Subcutaneous adipose tissue (tissue), 4 donors: ENCODE results near the gene ZBTB7C. TPM values are rescaled to one million over a fixed set of nuclear protein-coding genes. Genes with fewer than 3 reads are reported as not detected.

Experiments used
- total RNA-seq, 4 donors: library from RNA; depleted of rRNA; stranded (reverse); fragments of >200 nt; gene quantifications; one replicate each; pipeline ENCODE4 v1.1.0, GENCODE V29; 2016
- TF ChIP-seq, protein P1 (sequence below): fragments of 450-650 bp; IDR thresholded peaks from one replicate; pipeline ENCODE4 v1.5.1; 2016; ENCODE audit warnings: low read depth, mild to moderate bottlenecking, control low read depth, antibody characterized with exemption, moderate library complexity

ZBTB7C gene
- total RNA-seq, 4 donors from 2014 or later: 1.0 to 5.5 (median 4.4) TPM

DNA sequence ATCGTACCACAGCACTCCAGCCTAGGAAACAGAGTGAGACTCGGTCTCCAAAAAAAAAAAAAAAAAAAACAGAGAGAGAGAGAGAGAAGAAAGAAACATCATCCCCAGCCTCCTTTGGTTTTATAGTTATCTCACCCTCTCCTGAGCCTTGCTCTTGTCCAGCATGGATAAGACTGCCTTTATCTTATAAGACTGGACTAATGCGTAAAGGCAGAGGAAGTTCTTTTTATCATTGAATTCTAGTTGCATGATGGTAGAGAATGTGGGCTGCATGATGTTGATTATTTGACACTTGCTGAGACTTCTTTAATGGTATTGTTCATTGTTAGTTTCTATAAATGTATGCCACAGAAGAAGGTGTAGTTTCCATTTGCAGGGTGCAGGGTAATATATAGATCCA lies 124.4 kb downstream of the ZBTB7C start:
- TF ChIP-seq, protein P1, sequence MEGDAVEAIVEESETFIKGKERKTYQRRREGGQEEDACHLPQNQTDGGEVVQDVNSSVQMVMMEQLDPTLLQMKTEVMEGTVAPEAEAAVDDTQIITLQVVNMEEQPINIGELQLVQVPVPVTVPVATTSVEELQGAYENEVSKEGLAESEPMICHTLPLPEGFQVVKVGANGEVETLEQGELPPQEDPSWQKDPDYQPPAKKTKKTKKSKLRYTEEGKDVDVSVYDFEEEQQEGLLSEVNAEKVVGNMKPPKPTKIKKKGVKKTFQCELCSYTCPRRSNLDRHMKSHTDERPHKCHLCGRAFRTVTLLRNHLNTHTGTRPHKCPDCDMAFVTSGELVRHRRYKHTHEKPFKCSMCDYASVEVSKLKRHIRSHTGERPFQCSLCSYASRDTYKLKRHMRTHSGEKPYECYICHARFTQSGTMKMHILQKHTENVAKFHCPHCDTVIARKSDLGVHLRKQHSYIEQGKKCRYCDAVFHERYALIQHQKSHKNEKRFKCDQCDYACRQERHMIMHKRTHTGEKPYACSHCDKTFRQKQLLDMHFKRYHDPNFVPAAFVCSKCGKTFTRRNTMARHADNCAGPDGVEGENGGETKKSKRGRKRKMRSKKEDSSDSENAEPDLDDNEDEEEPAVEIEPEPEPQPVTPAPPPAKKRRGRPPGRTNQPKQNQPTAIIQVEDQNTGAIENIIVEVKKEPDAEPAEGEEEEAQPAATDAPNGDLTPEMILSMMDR: no peak

DNA sequence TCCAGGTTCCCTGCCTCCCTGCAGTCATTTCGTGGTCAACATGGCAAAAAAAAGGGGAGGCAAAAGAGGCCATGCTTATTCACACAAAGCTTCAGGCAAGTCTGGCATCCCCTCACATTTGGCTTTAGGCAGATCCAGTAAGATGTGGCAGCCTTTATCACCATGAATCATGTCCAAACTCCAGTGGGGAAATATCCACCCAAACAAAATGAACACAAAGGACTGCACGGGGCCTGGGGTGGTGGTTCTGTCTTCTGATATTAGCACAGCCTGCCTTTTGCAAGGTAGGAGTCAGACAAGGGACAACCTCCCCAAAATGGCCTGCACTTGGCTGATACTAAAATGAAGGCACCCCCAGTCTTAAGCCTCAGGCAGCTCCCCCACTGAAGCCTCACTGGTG lies 129.9 kb downstream of the ZBTB7C start:
- TF ChIP-seq, protein P1: no peak

DNA sequence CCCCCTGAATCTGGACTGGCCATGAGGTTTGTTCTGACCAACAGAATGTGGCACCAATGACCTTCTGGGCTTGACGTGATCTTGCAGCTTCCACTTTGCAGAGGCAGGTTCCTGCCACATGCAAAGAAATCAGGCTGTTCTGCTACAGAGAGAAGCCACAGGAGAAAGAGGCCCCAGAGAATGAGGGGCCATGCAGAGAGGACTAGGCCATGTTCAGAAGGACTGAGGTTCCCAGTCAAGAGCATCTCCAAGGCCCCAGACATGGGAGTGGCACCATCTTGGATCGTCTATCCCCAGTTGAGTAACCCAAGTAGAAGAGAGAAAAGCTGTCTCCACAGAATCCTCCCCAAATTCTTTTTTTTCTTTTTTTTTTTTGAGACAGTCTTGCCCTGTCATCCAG lies 131.1 kb downstream of the ZBTB7C start:
- TF ChIP-seq, protein P1: no peak

DNA sequence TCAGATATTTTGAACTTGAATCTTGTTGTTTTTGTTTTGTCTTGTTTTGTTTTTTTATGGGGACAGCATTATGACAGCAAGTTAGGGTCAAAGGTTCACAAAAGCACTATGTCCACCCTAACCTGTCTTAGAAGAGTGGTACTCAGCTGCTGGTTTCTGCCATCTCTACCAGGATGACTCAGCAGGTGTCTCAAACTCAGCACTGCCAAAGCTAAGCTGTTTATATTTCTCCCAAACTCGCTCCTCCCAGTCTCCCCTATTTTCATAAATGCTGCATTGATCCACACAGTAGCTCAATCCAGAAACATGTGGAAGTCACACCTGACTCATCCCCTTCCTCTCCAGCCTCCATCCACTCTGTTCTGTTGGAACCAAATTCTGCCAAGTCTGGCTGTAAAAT lies 134.9 kb downstream of the ZBTB7C start:
- TF ChIP-seq, protein P1: no peak

DNA sequence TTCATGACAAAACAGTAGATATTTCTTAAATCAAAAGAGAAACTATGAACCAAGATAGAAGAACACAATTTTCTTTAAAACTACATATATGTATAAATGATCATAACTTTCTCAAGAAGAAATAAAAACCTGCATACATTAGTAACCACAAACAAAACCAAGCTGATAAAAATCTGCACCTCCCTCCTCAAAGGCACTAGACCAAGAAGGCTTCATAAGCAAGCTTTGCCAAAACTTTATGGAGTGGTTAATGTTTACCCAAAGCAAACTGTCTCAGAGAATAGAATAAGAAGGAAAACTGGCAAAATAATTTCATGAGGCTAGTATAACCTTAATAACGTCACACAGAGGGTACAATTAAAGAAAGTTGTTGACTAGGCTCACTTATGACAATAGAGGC lies 138.3 kb downstream of the ZBTB7C start:
- TF ChIP-seq, protein P1: no peak

DNA sequence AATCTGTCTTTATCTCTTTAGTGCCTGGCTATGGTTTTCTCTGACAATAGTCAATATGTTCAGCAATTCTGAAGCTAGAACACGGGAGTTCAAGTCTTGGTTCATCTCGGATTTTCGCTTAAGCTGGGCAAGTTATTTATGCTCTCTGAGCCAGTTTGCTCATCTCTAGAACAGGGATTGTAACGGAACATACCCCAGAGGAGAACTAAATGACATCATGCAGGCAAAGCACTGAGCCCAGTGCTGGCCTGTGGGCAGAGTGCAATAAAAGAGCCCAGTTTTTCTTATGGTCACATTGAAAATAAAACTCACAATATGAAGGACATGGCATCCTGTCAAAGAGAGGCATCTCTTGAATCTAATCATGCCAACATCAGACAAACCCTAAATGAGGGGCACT lies 143.9 kb downstream of the ZBTB7C start:
- TF ChIP-seq, protein P1: no peak

DNA sequence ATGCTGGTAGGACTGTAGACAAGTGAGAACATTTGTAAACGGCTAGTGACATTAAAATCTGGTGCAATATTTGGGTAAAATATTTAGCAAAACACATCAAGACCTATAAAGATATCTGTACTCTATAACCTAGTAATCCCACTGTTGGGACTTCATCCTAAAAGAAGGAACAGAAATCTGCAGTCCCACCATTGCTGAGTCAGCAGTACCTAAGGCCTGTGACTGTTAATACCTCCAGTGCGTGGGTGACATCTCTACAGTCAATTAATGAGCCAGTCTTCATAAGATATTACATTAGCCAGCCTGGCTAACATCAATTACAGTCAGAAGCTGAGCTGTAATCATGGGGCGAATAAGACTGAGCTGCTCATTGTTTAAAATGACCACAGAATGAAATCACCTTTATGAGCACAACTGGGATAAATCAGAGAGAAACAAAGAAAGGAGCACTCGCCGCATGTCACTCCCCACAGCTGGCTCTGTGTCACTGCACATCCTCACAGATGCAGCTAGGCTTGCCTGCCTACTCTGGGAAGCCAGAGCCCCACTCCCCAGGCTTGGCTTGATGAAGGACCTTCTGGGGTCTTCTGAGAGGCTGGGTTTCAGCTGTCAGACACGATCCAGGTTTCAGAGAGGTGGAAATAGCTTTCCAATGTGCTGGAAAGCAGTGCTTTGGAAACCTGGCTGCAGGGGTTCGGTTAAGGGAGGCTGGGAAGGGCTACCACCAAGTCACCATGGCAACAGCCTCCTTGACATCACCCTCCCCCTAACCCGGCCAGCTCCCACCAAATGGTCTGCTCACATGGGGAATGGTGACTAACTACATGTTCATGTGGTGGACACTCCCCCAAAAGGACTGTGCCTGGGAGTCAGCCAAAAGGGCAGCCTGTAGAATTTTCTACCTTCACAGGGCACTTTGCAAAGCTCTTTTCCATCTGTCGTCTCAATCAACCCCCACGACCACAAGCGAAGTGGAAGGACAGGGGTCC lies 145.0 kb downstream of the ZBTB7C start:
- TF ChIP-seq, protein P1: no peak
